GM21526 (cell line): ENCODE results near the gene METTL4.

Experiments
- ATAC-seq: cut with Tn5 transposase; IDR thresholded peaks from one replicate; pipeline ENCODE4 v1.9.1; 2021; ENCODE audit warnings: moderate library complexity; ENCODE audit not compliant: unreplicated experiment, low FRiP score

Gene METTL4

GRCh38 chr18:2568129-2568528, 3.2 kb downstream of the METTL4 start:
- no peak for ATAC-seq

- no peak for ATAC-seq
Measured at GRCh38 chr18:2564373-2564772, 6.9 kb downstream of the METTL4 start.

DNA sequence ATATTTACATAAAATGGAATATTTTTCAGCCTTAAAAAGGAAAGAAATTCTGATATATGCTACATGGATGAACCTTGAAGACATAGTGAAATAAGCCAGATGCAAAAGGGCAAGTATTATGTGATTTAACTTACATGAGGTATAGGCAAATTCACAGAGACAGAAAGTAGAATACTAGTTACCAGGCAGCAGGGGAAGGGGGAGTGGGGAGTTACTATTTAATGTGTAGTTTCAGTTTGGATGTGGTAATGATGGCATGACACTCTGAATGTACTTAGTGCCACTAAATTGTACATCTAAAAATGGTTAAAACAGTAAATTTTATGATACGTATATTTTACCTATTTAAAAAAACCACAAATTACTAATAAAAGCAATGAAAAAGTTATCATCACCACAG, 12.1 kb downstream of the METTL4 start:
- no peak for ATAC-seq

- ATAC-seq: no peak
Measured at GRCh38 chr18:2557536-2557935, 13.8 kb downstream of the METTL4 start.

- ATAC-seq: no peak
Measured at GRCh38 chr18:2555895-2556294, 15.4 kb downstream of the METTL4 start.

- ATAC-seq: no peak
Measured at GRCh38 chr18:2554696-2555095, 16.6 kb downstream of the METTL4 start.

- ATAC-seq: no peak
Measured at GRCh38 chr18:2551425-2551824, 19.9 kb downstream of the METTL4 start.

DNA sequence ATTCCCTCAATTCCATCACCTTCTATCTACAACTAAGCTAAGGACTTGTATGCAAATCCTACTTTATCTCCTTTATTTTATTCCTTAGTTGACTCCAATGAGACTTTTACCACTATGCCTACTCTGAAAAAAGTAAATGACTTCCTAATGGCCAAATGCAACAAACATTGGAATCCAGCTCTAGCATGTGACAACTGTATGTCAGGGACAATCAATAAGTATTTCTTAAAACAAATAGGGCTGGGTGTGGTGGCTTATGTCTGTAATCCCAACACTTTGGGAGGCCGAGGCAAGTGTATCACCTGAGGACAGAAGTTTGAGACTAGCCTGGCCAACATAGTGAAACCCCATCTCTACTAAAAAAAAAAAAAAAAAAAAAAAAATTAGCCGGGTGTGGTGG, 21.8 kb downstream of the METTL4 start:
- ATAC-seq: no peak

DNA sequence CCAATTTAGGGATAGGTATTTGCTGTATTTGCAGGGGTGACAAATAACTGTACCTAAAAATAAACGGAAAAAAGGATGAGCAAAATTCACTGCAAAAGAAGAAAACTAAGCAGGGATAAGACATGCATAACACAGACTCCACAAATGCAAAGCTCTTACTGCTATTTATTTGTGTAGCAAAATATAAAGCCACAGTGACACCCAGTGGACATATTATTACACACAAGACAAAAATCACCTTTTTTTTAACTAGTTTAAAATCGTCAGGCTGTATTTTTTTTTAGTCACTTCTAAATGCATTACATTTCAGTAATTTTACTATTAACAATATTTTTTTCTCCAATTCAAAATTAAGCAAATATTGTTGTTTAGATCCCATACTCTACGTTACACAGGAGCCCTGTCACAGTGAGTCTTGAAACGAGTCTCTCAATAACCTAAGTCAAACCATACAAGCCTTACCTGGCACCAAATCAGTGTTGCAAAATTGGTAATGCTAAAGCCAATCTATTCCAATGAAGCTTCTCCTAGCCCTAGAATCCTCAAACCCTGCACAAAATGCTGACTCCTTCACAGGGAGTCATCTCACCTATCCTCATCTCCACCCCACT, 23.7 kb downstream of the METTL4 start:
- ATAC-seq: peak; percentile 69

DNA sequence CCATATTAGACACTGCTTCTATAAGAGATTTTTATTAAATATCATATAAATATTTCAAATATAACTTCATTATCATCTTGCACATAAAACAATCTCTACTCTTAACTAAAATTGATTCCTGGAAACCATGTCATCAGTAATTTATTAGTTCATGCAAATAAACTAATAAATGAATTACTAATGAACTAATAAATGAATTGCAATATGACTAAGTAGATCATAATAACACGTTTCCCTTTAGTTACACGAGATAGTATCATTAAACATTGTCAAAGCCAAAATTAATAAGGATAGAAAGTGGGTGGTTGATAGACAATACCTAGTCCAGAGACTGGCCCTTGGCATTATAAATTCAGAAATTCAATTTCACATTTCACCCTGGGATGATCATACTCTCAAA, 26.1 kb downstream of the METTL4 start:
- ATAC-seq: no peak

- peak; percentile 62 for ATAC-seq
Measured at GRCh38 chr18:2541925-2542563, 29.3 kb downstream of the METTL4 start.

- ATAC-seq: no peak
Measured at GRCh38 chr18:2540575-2540974, 30.7 kb downstream of the METTL4 start.

DNA sequence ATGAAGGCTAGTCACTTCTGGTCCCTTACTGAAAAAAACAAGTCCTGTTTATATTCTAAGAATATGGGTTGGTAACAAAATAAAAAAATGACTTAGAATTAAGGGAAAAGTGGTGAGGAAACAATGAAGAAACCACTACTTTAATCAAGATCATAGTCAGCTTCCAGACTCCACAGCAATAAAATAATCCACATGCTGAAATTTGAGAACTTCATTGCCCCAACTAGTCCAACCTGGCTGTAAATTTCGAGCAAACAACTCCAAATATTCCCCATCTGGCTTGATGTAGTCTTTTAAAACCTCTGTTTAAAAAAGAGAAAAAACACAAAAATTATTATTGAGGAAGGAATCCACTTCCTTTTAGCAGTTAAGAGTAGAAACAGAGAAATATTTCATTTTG, 32.5 kb downstream of the METTL4 start:
- no peak for ATAC-seq

DNA sequence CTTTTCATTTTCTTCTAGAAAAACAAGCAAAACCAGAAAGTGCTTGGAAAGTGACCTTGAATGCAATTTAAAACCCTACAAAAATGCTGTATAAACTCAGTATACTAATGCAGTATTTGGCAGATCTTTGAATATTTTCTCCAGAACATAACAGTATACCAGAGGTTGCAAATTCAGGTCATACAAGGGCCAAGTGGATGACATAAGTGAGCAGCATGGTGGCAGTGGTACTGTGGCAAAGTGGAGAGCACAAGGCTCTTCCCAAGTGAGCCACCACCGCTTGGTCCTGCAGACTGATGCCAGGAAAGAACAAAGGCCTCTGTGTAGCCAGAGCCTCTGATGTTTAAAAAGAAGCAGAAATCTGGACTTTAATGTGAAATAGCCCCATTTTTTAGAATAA, 33.1 kb downstream of the METTL4 start:
- no peak for ATAC-seq

GRCh38 chr18:2537296-2537695, 34.0 kb downstream of the METTL4 start:
- no peak for ATAC-seq

GRCh38 chr18:2536493-2536892, 34.8 kb downstream of the METTL4 start:
- ATAC-seq: no peak

- no peak for ATAC-seq
Measured at GRCh38 chr18:2536063-2536462, 35.2 kb downstream of the METTL4 start.

DNA sequence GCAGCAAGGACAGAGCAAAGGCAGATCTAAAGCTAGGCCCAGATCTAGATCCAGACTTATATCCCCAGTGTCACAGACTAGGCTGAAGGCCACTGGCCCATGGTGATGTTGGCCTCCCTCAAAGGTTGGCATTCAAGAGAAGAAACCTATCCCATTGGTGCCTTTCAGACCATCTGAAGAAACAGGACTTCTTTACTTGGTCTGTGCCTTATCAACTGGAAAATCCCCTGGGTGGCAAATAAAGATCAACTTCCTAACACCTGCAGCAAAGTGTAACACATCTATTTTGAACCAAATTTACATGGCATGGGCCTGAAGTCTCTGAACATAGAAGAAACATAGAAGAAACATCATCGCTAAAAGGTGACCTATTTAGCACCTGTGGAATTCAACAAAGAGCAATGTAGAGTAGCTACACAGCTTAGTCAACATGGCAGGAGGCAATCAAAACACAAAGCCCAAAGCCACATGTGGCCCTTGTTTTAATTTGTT, 35.8 kb downstream of the METTL4 start:
- ATAC-seq: no peak

DNA sequence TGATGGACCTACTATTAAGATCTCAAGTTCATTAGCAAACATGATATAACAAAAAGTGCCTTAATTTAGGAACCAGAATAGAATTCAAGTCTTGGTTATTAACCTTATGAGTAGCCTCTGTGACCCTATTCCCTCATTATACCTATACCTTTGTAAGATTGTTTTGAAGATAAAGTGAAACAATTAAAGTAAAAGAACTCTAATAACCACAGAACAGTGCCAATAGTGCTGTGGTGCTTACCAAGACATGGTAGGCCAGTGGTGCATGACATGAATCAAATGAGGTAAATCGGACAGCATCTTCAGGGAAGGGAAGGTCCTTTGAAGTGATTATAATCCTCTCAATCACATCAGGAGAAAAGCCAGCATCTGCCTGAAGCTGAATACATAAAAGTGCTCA, 36.4 kb downstream of the METTL4 start:
- ATAC-seq: no peak

DNA sequence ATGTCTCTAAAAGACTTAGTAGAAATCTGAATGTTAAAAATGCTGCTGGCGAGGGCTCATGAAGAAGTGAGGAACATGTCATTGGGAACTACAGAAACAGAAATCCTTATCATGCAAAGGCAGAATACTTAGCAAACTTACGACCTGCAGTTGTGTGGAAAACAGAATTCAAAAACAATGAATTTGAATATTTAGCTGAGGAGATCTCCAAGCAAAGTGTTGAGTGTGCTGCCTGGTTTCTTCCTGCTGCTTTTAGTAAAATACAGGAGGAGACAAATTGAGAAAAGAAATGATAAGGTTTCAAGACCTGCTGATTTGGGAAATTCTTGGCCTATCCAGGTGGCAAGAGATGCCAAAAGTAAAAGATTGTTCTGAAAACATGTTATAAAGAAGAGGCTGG, 38.5 kb downstream of the METTL4 start:
- ATAC-seq: no peak

- no peak for ATAC-seq
Measured at GRCh38 chr18:2531751-2532150, 39.6 kb downstream of the METTL4 start.

DNA sequence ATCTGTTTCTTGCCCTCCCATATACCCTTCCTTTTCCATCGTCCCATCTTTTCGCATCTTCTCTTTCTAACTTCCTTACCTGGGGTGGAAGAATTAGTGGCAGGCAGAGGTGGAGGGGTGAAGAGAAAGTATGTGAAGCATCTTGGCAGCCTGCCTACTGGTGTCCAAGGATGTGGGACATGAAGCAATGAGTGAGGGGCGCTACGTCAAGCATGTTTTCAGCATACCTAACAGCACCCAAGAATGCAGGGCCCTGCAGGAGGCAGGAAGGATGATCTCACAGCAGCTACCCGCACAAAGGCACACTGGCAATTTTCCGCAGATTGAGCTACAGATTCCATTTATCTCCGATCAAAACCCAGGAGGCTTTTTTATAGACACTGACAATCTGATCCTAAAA, 42.2 kb downstream of the METTL4 start:
- no peak for ATAC-seq
